ENCODE data around the gene RGS6. TPM values are rescaled to one million over a fixed set of nuclear protein-coding genes. Genes with fewer than 3 reads are reported as not detected.
A peak's percentile ranks its signal among the peaks of the same experiment; 100 is the strongest.

The RGS6 gene
- total RNA-seq, 1 donor from 2014 or later: 0.24 TPM

- no peak overlapping the region for H3K4me3 Mint-ChIP-seq (ENCODE audit: unreplicated experiment)
- peaks cover 10% of the 10 kb centered on the region for H3K9me3 Mint-ChIP-seq (ENCODE audit: unreplicated experiment)
- no peak for DNase-seq (ENCODE audit: extremely low spot score, unreplicated experiment)
- no peaks in the 10 kb centered on the region for H3K36me3 Mint-ChIP-seq (ENCODE audit: unreplicated experiment)
- no peaks in the 10 kb centered on the region for H3K4me1 Mint-ChIP-seq (ENCODE audit: unreplicated experiment)
- no peak for TF ChIP-seq CTCF (IDR thresholded peaks at IDR 0.05)
- H3K27me3 Mint-ChIP-seq (ENCODE audit: unreplicated experiment): no peaks in the 10 kb centered on the region
- H3K27ac Mint-ChIP-seq (ENCODE audit: unreplicated experiment): no peak overlapping the region
These were observed 414.9 kb downstream of the RGS6 start for GRCh38 chr14:72347118-72347517.

GRCh38 chr14:72350215-72350614, 418.0 kb downstream of the RGS6 start:
- H3K4me1 Mint-ChIP-seq (ENCODE audit: unreplicated experiment): no peaks in the 10 kb centered on the region

GRCh38 chr14:72352012-72352411, 419.8 kb downstream of the RGS6 start:
- H3K27me3 Mint-ChIP-seq (ENCODE audit: unreplicated experiment): no peaks in the 10 kb centered on the region
- H3K9me3 Mint-ChIP-seq (ENCODE audit: unreplicated experiment): no peaks in the 10 kb centered on the region
- TF ChIP-seq CTCF (IDR thresholded peaks at IDR 0.05): no peak
- no peak overlapping the region for H3K4me3 Mint-ChIP-seq (ENCODE audit: unreplicated experiment)
- no peak overlapping the region for H3K27ac Mint-ChIP-seq (ENCODE audit: unreplicated experiment)
- peak; percentile 42 for DNase-seq (ENCODE audit: extremely low spot score, unreplicated experiment)
- H3K4me1 Mint-ChIP-seq (ENCODE audit: unreplicated experiment): no peaks in the 10 kb centered on the region
- no peaks in the 10 kb centered on the region for H3K36me3 Mint-ChIP-seq (ENCODE audit: unreplicated experiment)

More at GRCh38 chr14:72350215-72350614, 418.0 kb downstream of the RGS6 start:
- TF ChIP-seq CTCF (IDR thresholded peaks at IDR 0.05): no peak
- Mint-ChIP-seq H3K27ac (ENCODE audit: unreplicated experiment) (no peak overlapping the region), H3K27me3 (ENCODE audit: unreplicated experiment) (no peaks in the 10 kb centered on the region), H3K4me3 (ENCODE audit: unreplicated experiment) (no peak overlapping the region), H3K36me3 (ENCODE audit: unreplicated experiment) (no peaks in the 10 kb centered on the region), H3K9me3 (ENCODE audit: unreplicated experiment) (no peaks in the 10 kb centered on the region)
- DNase-seq (ENCODE audit: extremely low spot score, unreplicated experiment): peak; percentile 51

- Mint-ChIP-seq H3K27me3 (ENCODE audit: unreplicated experiment) (peaks cover 2% of the 10 kb centered on the region), H3K36me3 (ENCODE audit: unreplicated experiment) (no peaks in the 10 kb centered on the region), H3K9me3 (ENCODE audit: unreplicated experiment) (no peaks in the 10 kb centered on the region), H3K4me3 (ENCODE audit: unreplicated experiment) (no peak overlapping the region), H3K4me1 (ENCODE audit: unreplicated experiment) (no peaks in the 10 kb centered on the region), H3K27ac (ENCODE audit: unreplicated experiment) (no peak overlapping the region)
- no peak for DNase-seq (ENCODE audit: extremely low spot score, unreplicated experiment)
- TF ChIP-seq CTCF (IDR thresholded peaks at IDR 0.05): no peak
These were observed 434.4 kb downstream of the RGS6 start for GRCh38 chr14:72366619-72367018.

- Mint-ChIP-seq H3K4me1 (ENCODE audit: unreplicated experiment) (no peaks in the 10 kb centered on the region), H3K4me3 (ENCODE audit: unreplicated experiment) (no peak overlapping the region), H3K9me3 (ENCODE audit: unreplicated experiment) (no peaks in the 10 kb centered on the region), H3K36me3 (ENCODE audit: unreplicated experiment) (no peaks in the 10 kb centered on the region), H3K27ac (ENCODE audit: unreplicated experiment) (no peak overlapping the region), H3K27me3 (ENCODE audit: unreplicated experiment) (peaks cover 2% of the 10 kb centered on the region)
- DNase-seq (ENCODE audit: extremely low spot score, unreplicated experiment): no peak
- no peak for TF ChIP-seq CTCF (IDR thresholded peaks at IDR 0.05)
These were observed 436.9 kb downstream of the RGS6 start for GRCh38 chr14:72369106-72369505.

Measured in osteocyte (in vitro differentiated cells).